Retinal pigment epithelial cell (primary cell): ENCODE data around the gene KRT13.

Experiments used
- DNase-seq: peaks from one replicate; pipeline ENCODE4 v3.0.0-alpha.2; 2010; ENCODE audit warnings: low read depth
- H3K4me3 ChIP-seq: 2 replicates; pipeline ENCODE4 v1.5.1; 2011; ENCODE audit warnings: mild to moderate bottlenecking, low read length, control low read depth, moderate library complexity
- CTCF ChIP-seq: conservative IDR thresholded peaks from 2 replicates; pipeline ENCODE4 v1.5.1; 2011; ENCODE audit warnings: low read depth, low read length, control low read depth, inconsistent platforms

The KRT13 gene

GRCh38 chr17:41494524-41494923, 10.9 kb downstream of the KRT13 start:
- no peak for DNase-seq
- no peak for TF ChIP-seq CTCF
- no peak overlapping the region for H3K4me3 ChIP-seq

GRCh38 chr17:41492771-41493170, 12.6 kb downstream of the KRT13 start:
- H3K4me3 ChIP-seq, result no peak overlapping the region
- DNase-seq, result peak; percentile 26
- TF ChIP-seq CTCF, result no peak

GRCh38 chr17:41492351-41492750, 13.1 kb downstream of the KRT13 start:
- DNase-seq, result peak; percentile 51

GRCh38 chr17:41491476-41491875, 13.9 kb downstream of the KRT13 start:
- TF ChIP-seq CTCF, result no peak
- no peak overlapping the region for H3K4me3 ChIP-seq
- DNase-seq, result no peak

More at GRCh38 chr17:41492351-41492750, 13.1 kb downstream of the KRT13 start:
- no peak for TF ChIP-seq CTCF
- no peak overlapping the region for H3K4me3 ChIP-seq

GRCh38 chr17:41490000-41490990, 15.1 kb downstream of the KRT13 start:
- no peak for TF ChIP-seq CTCF
- DNase-seq, result no peak
- H3K4me3 ChIP-seq, result no peak overlapping the region

GRCh38 chr17:41489531-41489930, 15.9 kb downstream of the KRT13 start, which contains the start of gene KRT36:
Gene KRT36 (minus strand): TSS chr17:41489910. CDS start chr17:41489864, 46 bp downstream.
- no peak for DNase-seq
- H3K4me3 ChIP-seq, result no peak within 1 kb of the TSS

More at GRCh38 chr17:41489531-41489930, 15.9 kb downstream of the KRT13 start, which contains the start of gene KRT36:
- TF ChIP-seq CTCF, result no peak
